Heart left ventricle (tissue), 13 donors: ENCODE measurements around the gene CLCN3.

Experiments used
- POLR2A ChIP-seq, 2 donors: fragments of 450-650 bp; IDR thresholded peaks; one replicate each; pipeline ENCODE4 v1.6.1; 2017; ENCODE audit warnings: antibody characterized with exemption in 2 of 2, mild to moderate bottlenecking in 2 of 2, moderate library complexity in 2 of 2
- TF ChIP-seq, protein P1 (sequence below), 12 donors: fragments of 200-600 bp; sonication (generic) in 4 of 12; IDR thresholded peaks; one replicate each; pipeline versions ENCODE4 v1.5.0 to v1.8.0; 2018 to 2022; ENCODE audit warnings: antibody characterized with exemption in 12 of 12, mild to moderate bottlenecking in 5 of 12
- donor health status: ischemic (EF 13 %, LVEDD 7.1; RV severe dilation, severe dysfunction).
- donor health status: DM: no; HTN: yes; CAD: no.
- donor health status: DM: no; HTN: no; CAD: no.
- donor health status: ischemic (EF 25% LVEDD 6.9; RV normal size, moderate dysfunction).
- donor health status: ischemic (EF 25% LVEDD 5.7; RV mildly dilated, moderate dysfunction).
- donor health status: ischemic (EF 35%, LVEDD 5.7; RV mildly dilated, moderate dysfunction).
- donor health status: nonischemic (EF 11% LVEDD 7.7; RV severe dilation, severe dysfunction).
- donor health status: DM: yes; HTN: yes; CAD: no.
- donor health status: PGD.
- donor health status: ischemic (EF 29% LVEDD 5.4; RV normal size, mild dysfunction).
- donor health status: nonischemic (EF 23%, LVEDD 6.1; RV moderate dilation, normal function).

DNA sequence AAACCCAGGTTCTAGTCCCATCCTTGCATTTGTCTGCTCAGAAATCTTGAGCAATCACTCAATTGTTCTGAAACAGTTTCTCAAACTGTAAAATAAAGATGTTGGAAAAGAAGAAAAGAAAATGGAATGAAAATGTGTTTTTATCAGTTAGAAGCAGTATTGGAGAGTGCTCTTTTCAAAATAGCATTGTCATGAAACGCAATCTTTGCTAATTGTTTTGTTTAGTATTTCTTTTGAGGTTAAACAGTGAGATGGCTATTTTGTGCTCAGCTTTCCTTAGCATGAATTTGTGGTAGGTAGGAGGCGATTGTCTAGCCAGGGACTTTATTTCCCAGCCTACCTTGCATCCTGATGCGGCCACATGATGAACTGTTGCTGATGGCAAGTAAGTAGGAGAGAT, 148.0 kb downstream of the CLCN3 start:
- TF ChIP-seq, protein P1, sequence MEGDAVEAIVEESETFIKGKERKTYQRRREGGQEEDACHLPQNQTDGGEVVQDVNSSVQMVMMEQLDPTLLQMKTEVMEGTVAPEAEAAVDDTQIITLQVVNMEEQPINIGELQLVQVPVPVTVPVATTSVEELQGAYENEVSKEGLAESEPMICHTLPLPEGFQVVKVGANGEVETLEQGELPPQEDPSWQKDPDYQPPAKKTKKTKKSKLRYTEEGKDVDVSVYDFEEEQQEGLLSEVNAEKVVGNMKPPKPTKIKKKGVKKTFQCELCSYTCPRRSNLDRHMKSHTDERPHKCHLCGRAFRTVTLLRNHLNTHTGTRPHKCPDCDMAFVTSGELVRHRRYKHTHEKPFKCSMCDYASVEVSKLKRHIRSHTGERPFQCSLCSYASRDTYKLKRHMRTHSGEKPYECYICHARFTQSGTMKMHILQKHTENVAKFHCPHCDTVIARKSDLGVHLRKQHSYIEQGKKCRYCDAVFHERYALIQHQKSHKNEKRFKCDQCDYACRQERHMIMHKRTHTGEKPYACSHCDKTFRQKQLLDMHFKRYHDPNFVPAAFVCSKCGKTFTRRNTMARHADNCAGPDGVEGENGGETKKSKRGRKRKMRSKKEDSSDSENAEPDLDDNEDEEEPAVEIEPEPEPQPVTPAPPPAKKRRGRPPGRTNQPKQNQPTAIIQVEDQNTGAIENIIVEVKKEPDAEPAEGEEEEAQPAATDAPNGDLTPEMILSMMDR (IDR thresholded peaks at IDR 0.05): no peak
- TF ChIP-seq POLR2A (IDR thresholded peaks at IDR 0.05): no peak
